IPS-18a (cell line): ENCODE data around the gene DUOX1.

Experiments
- H3K27ac ChIP-seq: one replicate; pipeline ENCODE4 v1.5.1; 2013; ENCODE audit warnings: low read length
- H3K27me3 ChIP-seq: one replicate; pipeline ENCODE4 v1.6.1; 2013; ENCODE audit warnings: mild to moderate bottlenecking, low read length; ENCODE audit not compliant: control insufficient read depth, insufficient read depth
- H3K36me3 ChIP-seq: one replicate; pipeline ENCODE4 v1.6.1; 2013; ENCODE audit warnings: low read depth, low read length; ENCODE audit not compliant: control insufficient read depth
- H3K4me1 ChIP-seq: one replicate; pipeline ENCODE4 v1.6.1; 2013; ENCODE audit warnings: low read depth, low read length; ENCODE audit not compliant: control insufficient read depth
- H3K4me3 ChIP-seq: one replicate; pipeline ENCODE4 v1.5.1; 2013; ENCODE audit warnings: low read length
- H3K9ac ChIP-seq: one replicate; pipeline ENCODE4 v1.6.1; 2013; ENCODE audit warnings: mild to moderate bottlenecking, low read length, moderate library complexity
- H3K9me3 ChIP-seq: one replicate; pipeline ENCODE4 v1.6.1; 2013; ENCODE audit warnings: low read depth, low read length; ENCODE audit not compliant: control insufficient read depth

DUOX1 gene

GRCh38 chr15:45187894-45188830 is 58.4 kb downstream of the DUOX1 start, which contains the start of gene SHF:
SHF (minus strand) TSS chr15:45187966; CDS start chr15:45187951, 15 bp downstream.
- H3K4me1 ChIP-seq: peaks cover 23% of the 10 kb centered on the region
- H3K4me3 ChIP-seq: peak within 1 kb of the TSS; percentile 88
- H3K27ac ChIP-seq: no peak within 1 kb of the TSS
- peak within 1 kb of the TSS; percentile 64 for H3K9ac ChIP-seq
- H3K27me3 ChIP-seq: peaks cover 25% of the 10 kb centered on the region
- H3K36me3 ChIP-seq: no peaks in the 10 kb centered on the region
- H3K9me3 ChIP-seq: no peaks in the 10 kb centered on the region

GRCh38 chr15:45197512-45197911 is 67.7 kb downstream of the DUOX1 start:
- Histone ChIP-seq H3K27ac (no peak overlapping the region), H3K4me1 (no peaks in the 10 kb centered on the region), H3K36me3 (no peaks in the 10 kb centered on the region), H3K4me3 (peak overlapping the region; percentile 88), H3K9me3 (no peaks in the 10 kb centered on the region), H3K27me3 (no peaks in the 10 kb centered on the region), H3K9ac (no peak overlapping the region)

GRCh38 chr15:45198337-45199135 is 68.7 kb downstream of the DUOX1 start:
- Histone ChIP-seq H3K9me3 (no peaks in the 10 kb centered on the region), H3K4me1 (no peaks in the 10 kb centered on the region), H3K36me3 (no peaks in the 10 kb centered on the region), H3K9ac (peak overlapping the region; percentile 52), H3K4me3 (peak overlapping the region; percentile 88), H3K27me3 (no peaks in the 10 kb centered on the region), H3K27ac (no peak overlapping the region)

DNA sequence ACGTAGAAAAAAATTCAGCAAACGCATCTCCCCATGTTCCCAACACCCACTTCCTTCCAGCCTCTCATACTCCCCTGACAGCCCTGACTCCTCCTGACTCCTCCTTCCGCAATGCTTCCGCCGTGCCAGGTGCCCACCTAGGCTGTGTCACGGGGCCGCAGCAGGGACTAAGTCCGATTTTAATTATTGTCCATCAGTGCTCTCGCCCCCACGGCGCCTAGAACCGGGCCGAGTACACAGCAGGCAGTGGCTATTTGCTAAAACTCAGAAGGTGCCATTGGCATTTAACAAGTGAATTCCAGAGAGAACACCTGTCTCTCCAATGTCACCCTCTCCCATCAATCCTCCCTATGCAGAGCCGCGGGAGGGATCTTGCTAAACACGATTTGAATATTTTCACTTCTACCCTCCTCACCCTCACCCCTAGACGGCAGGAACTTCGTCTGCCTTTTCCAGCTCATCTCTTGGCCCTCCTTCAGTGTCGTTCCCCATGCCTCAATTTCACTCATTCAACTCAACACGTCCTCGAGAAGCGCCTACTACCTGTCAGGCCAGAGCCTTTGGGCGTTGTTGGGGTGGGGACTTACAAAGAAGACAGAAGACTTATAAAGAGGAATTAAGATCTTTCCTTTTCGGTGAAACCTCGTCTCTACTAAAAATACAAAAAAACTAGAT is 69.5 kb downstream of the DUOX1 start:
- peak overlapping the region; percentile 88 for H3K4me3 ChIP-seq
- H3K9me3 ChIP-seq: no peaks in the 10 kb centered on the region
- no peak overlapping the region for H3K27ac ChIP-seq
- H3K27me3 ChIP-seq: no peaks in the 10 kb centered on the region
- no peaks in the 10 kb centered on the region for H3K4me1 ChIP-seq
- H3K36me3 ChIP-seq: no peaks in the 10 kb centered on the region
- peak overlapping the region; percentile 26 for H3K9ac ChIP-seq

DNA sequence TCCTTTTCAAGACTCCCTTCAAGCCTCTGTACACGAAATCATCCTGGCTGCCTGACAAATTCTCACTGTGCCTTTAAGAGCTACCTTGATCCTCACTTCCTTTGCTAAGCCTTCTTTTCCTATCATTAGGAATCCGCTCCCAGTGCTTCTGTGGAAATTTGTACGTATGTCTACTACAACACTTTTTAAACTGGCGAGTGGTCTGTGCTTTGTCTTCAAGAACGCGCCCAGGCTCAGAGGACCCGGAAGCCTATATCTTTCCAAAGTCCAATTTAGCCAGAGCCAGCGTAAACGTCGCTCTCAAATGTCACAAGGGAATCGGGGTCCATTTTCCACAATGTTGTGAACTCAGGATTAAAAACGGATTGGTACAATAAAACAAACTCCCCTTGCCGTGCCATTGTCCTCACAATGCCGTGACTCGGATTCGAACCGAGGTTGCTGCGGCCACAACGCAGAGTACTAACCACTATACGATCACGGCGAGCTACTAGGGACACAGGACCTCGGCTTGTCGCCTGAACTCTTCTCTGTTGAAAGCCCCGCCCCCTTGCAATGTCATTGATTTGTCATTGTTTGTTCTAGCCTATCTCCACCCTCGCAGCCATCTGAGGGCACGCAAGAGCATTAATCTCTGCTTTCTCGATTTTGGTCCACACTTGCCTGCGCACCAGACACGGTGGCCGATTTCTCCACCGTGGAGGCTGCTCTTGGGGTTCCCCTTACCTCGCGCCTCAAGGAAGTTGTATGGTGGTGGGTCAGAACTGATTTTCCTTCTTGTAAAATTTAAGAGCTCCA is 70.4 kb downstream of the DUOX1 start:
- Histone ChIP-seq H3K4me3 (peak overlapping the region; percentile 88), H3K9me3 (no peaks in the 10 kb centered on the region), H3K4me1 (no peaks in the 10 kb centered on the region), H3K27me3 (no peaks in the 10 kb centered on the region), H3K9ac (peak overlapping the region; percentile 75), H3K27ac (peak overlapping the region; percentile 28), H3K36me3 (no peaks in the 10 kb centered on the region)

DNA sequence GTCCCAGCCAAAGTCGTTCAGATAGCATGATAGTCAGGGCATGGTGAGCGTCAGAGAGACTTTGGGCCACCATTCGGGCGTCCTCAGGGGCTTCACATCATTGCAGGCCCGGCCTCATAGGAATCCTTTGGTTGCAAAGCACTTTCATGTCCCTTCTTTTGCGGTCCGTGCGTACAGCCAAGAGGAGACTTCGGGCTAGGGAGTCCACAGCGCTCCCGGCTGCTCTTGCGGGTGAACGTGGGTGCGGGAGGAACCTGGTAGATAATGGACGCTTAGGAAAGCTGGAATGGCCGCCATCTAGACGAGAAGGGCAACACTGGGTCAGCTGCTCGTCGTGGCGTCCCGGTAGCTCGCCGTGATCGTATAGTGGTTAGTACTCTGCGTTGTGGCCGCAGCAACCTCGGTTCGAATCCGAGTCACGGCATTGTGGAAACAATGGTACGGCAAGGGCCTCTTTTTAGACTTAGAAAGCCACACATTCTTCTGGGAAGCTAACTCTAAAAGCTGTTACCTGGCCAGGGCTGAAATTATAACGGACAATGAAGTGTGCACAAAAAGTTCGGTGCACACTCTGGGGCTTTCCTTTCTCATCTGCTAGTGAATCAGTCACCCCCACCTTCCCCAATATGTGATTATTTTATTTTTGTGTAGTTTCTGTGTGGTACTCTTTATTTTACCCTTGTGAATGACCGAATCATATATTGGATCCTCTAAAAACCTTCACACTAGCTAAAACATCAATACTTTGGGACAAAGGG is 71.2 kb downstream of the DUOX1 start:
- Histone ChIP-seq H3K9me3 (no peaks in the 10 kb centered on the region), H3K27ac (peak overlapping the region; percentile 28), H3K4me3 (peak overlapping the region; percentile 88), H3K36me3 (no peaks in the 10 kb centered on the region), H3K4me1 (no peaks in the 10 kb centered on the region), H3K27me3 (no peaks in the 10 kb centered on the region), H3K9ac (peak overlapping the region; percentile 75)

- Histone ChIP-seq H3K27ac (no peak overlapping the region), H3K9ac (no peak overlapping the region), H3K9me3 (no peaks in the 10 kb centered on the region), H3K4me3 (peak overlapping the region; percentile 88), H3K4me1 (no peaks in the 10 kb centered on the region), H3K36me3 (no peaks in the 10 kb centered on the region), H3K27me3 (no peaks in the 10 kb centered on the region)
These were observed 71.7 kb downstream of the DUOX1 start for GRCh38 chr15:45201557-45201859.

DNA sequence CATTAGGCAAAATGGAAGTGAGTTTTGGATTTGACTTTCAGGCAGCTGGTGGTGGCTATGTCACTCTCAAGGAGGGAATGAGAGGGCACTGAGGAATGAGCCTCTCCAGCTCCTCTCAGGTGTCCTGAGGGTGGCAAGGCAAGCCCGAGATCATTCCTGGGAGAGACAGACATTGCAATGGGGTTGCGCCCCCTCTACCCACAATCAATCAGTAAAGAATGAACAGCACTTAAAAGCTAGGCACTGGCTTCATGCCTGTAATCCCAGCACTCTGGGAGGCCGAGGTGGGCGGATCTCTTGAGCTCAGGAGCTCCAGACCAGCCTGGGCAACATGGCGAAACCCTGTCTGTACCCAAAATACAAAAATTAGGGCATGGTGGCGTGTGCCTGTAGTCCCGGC is 72.1 kb downstream of the DUOX1 start:
- H3K9me3 ChIP-seq: no peaks in the 10 kb centered on the region
- no peaks in the 10 kb centered on the region for H3K27me3 ChIP-seq
- no peak overlapping the region for H3K9ac ChIP-seq
- no peaks in the 10 kb centered on the region for H3K4me1 ChIP-seq
- no peak overlapping the region for H3K27ac ChIP-seq
- no peaks in the 10 kb centered on the region for H3K36me3 ChIP-seq
- no peak overlapping the region for H3K4me3 ChIP-seq

- no peak overlapping the region for H3K9ac ChIP-seq
- H3K9me3 ChIP-seq: no peaks in the 10 kb centered on the region
- H3K4me3 ChIP-seq: no peak overlapping the region
- no peaks in the 10 kb centered on the region for H3K36me3 ChIP-seq
- H3K27me3 ChIP-seq: no peaks in the 10 kb centered on the region
- H3K27ac ChIP-seq: no peak overlapping the region
- no peaks in the 10 kb centered on the region for H3K4me1 ChIP-seq
These were observed 73.4 kb downstream of the DUOX1 start for GRCh38 chr15:45203182-45203581.

GRCh38 chr15:45205192-45205591 is 75.4 kb downstream of the DUOX1 start:
- no peaks in the 10 kb centered on the region for H3K9me3 ChIP-seq
- H3K4me1 ChIP-seq: no peaks in the 10 kb centered on the region
- H3K4me3 ChIP-seq: no peak overlapping the region
- H3K27me3 ChIP-seq: no peaks in the 10 kb centered on the region
- H3K36me3 ChIP-seq: no peaks in the 10 kb centered on the region
- H3K9ac ChIP-seq: no peak overlapping the region
- no peak overlapping the region for H3K27ac ChIP-seq
